Measurements from ENCODE around the gene DOCK4.

DNA sequence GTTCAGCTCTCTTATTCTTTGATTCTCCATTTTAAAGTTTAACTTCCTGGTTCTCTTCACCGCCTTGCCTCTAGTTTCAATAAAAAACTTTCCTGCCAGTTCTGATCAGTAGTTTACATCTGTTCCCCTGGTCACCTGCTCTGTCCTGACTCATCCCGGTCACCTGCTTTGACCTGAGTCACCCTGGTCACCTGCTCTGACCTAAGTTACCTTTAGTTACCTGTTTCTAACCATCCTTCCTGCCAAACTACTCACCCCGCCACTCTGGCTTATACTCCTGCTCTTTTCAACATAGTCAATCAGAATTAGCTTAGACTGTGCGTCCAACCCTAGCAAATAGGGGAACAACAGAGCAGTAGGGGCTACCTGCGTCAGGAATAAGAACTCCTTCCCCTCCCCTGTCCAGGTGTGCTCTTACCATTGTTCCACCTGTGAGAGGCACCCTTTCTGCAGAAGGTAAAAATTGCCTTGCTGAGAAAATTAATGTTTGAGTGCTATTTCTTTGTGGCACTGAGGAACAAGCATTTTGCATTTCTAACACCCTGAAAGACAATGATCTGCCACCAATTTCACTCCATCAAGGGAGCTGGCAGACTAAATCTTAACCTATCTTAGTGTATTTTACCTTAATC lies 263.6 kb downstream of the DOCK4 start:
- TF ChIP-seq EZH2phosphoT487 (IDR thresholded peaks at IDR 0.05; ENCODE audit: insufficient read depth, low read depth), result no peak
- no peak for TF ChIP-seq EZH2 (IDR thresholded peaks at IDR 0.05; ENCODE audit: insufficient read depth, poor library complexity, severe bottlenecking)
